Adrenal gland (tissue), 12 donors: ENCODE data around the gene WDR49. TPM values are rescaled to one million over a fixed set of nuclear protein-coding genes. Genes with fewer than 3 reads are reported as not detected.

Experiments used
- DNase-seq, 7 donors: peaks; one replicate each; pipeline ENCODE4 v3.0.0-alpha.2; 2019 to 2020
- H3K27ac ChIP-seq, 5 donors: fragments of 200-600 bp; sonication (generic) in 4 of 5; 1 replicate in 3 of 5; 2 replicates in 2 of 5; pipeline versions ENCODE4 v1.5.1 to v1.8.0; 2016 to 2020; ENCODE audit warnings: mild to moderate bottlenecking in 1 of 5
- H3K27me3 ChIP-seq: fragments of 200-600 bp; 2 replicates; pipeline ENCODE4 v1.8.0; 2021
- H3K36me3 ChIP-seq, 2 donors: fragments of 200-600 bp; replicated peaks in 1 of 2; 1 replicate in 1 of 2; 2 replicates in 1 of 2; pipeline versions ENCODE4 v1.5.1 to v1.8.0; 2018 to 2022
- H3K4me1 ChIP-seq, 2 donors: fragments of 200-600 bp; replicated peaks in 1 of 2; 1 replicate in 1 of 2; 2 replicates in 1 of 2; pipeline versions ENCODE4 v1.5.1 to v1.8.0; 2018 to 2021
- H3K4me3 ChIP-seq, 4 donors: fragments of 200-600 bp; sonication (generic) in 3 of 4; one replicate each; pipeline ENCODE4 v1.5.1; 2016 to 2018
- H3K9me3 ChIP-seq, 3 donors: fragments of 200-600 bp; sonication (generic) in 1 of 3; replicated peaks in 1 of 3; 1 replicate in 2 of 3; 2 replicates in 1 of 3; pipeline versions ENCODE4 v1.5.1 to v1.8.0; 2016 to 2021
- POLR2A ChIP-seq, 2 donors: fragments of 450-650 bp; IDR thresholded peaks; one replicate each; pipeline ENCODE4 v1.6.1; 2017; ENCODE audit warnings: antibody characterized with exemption in 2 of 2, mild to moderate bottlenecking in 2 of 2, moderate library complexity in 1 of 2
- WGBS, 4 donors: extraction: QIAGEN DNeasy Blood & Tissue Kit in 2 of 4; methylation state at CpG; one replicate each; pipeline versions ENCODE4 v1.1.5 to v1.1.7; 2013 to 2017; 5-methylcytosine and 5-hydroxymethylcytosine counted together
- intact Hi-C, 2 donors: fragments of 100-400 bp; cut with DNase I; formaldehyde crosslinking; loops; one replicate each; pipeline versions ENCODE4 v1.14.1 to v1.15.0; 2022 to 2023
- polyA plus RNA-seq, 3 donors: library from polyadenylated mRNA; stranded (reverse); fragments of 200-250 nt in 2 of 3; fragments of 350-450 nt in 1 of 3; fragmentation: Illumina TruSeq in 1 of 3; extraction: RNeasy Lipid Tissue Mini Kit (QIAGEN cat#74804) in 1 of 3; gene quantifications; one replicate each; pipeline ENCODE4 v1.2.3, GENCODE V29; 2013 to 2014
- total RNA-seq, 9 donors: library from RNA; depleted of rRNA in 4 of 9; stranded (reverse); fragments of >200 nt in 4 of 9; fragments of 120-200 nt in 1 of 9; fragmentation: NEBNext Ultra II Directional in 1 of 9; extraction: Animal tissue kit (Norgen Biotek cat#: 25700) in 1 of 9; gene quantifications; one replicate each; pipeline versions ENCODE4 v1.1.0 to v1.2.4, GENCODE V29; 2013 to 2023
- TF ChIP-seq, protein P1 (sequence below), 6 experiments: fragments of 450-650 bp in 4 of 6; fragments of 200-600 bp in 2 of 6; sonication (generic) in 1 of 6; IDR thresholded peaks; 1 replicate in 5 of 6; 2 replicates in 1 of 6; pipeline versions ENCODE4 v1.5.1 to v1.8.0; 2016 to 2021; ENCODE audit warnings: antibody characterized with exemption in 6 of 6, mild to moderate bottlenecking in 2 of 6, moderate library complexity in 1 of 6
- donor health status: healthy with polysubstance abuse.
- donor health status: Bipolar disorder and iron deficiency.
- donor health status: DM: yes; HTN: yes; CAD: no.
- donor health status: DM: no; HTN: no; CAD: no.
- donor health status: DM: no; HTN: no; CAD: no.
- donor health status: DM: yes; HTN: yes; CAD: no.

The WDR49 gene
- total and polyA plus RNA-seq, 12 donors = 0.07 to 1.3 (median 0.34) TPM; not detected in 5

DNA sequence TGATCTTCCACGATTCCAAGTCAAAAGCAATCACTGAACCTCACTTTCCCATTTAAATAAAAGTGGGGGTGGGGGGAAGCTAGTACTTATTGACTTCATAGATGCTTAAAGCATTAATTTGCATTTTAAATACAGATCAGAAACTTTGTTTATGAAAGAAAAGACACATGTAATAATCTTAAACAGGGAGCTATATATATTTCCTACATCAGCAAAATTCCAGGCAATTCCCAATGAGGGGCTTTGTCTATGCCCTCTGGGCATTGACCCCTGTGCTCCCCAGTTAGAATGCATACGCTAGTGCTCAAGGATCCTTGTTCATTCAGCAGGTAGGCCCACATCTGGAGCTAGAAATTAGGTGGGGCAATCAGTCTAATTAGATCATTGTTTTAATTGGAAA lies 199.9 kb downstream of the WDR49 start:
- Histone ChIP-seq H3K36me3 (no peaks in the 10 kb centered on the region), H3K27me3 (no peaks in the 10 kb centered on the region), H3K27ac (no peak overlapping the region), H3K9me3 (no peaks in the 10 kb centered on the region), H3K4me3 (no peak overlapping the region), H3K4me1 (no peaks in the 10 kb centered on the region)
- TF ChIP-seq, protein P1, sequence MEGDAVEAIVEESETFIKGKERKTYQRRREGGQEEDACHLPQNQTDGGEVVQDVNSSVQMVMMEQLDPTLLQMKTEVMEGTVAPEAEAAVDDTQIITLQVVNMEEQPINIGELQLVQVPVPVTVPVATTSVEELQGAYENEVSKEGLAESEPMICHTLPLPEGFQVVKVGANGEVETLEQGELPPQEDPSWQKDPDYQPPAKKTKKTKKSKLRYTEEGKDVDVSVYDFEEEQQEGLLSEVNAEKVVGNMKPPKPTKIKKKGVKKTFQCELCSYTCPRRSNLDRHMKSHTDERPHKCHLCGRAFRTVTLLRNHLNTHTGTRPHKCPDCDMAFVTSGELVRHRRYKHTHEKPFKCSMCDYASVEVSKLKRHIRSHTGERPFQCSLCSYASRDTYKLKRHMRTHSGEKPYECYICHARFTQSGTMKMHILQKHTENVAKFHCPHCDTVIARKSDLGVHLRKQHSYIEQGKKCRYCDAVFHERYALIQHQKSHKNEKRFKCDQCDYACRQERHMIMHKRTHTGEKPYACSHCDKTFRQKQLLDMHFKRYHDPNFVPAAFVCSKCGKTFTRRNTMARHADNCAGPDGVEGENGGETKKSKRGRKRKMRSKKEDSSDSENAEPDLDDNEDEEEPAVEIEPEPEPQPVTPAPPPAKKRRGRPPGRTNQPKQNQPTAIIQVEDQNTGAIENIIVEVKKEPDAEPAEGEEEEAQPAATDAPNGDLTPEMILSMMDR (IDR thresholded peaks at IDR 0.05) = no peak
- no peak for TF ChIP-seq POLR2A (IDR thresholded peaks at IDR 0.05)
- intact Hi-C loops = no loop called here
- DNase-seq = no peak
- 56 to 81% (median 78%) methylated on average over 2 of the region's 2 CpGs for WGBS, 4 donors

DNA sequence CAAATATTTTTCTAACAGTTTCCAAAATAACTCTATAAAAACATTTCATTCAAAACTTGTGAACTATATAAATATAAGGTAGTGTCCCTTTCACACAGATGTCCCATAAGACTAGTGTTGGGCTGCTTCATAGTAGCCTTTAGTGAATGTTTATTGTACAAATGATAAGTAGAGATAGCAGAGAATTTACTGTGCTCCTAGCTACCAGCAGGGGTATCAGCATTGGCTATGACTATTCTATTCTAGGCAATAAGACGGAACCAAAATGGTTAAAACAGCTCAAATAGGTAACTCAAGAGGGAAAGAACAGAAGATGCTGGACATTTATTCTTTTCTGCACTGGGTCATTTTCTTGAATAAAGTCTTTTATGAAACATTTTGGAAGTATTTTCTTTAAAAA lies 202.5 kb downstream of the WDR49 start:
- TF ChIP-seq, protein P1 (IDR thresholded peaks at IDR 0.05) = no peak
- no peak for TF ChIP-seq POLR2A (IDR thresholded peaks at IDR 0.05)
- no peak overlapping the region for H3K4me3 ChIP-seq
- no peaks in the 10 kb centered on the region for H3K36me3 ChIP-seq
- no peaks in the 10 kb centered on the region for H3K4me1 ChIP-seq
- no peaks in the 10 kb centered on the region for H3K9me3 ChIP-seq
- intact Hi-C loops = no loop called here
- no peak overlapping the region for H3K27ac ChIP-seq
- WGBS, 4 donors = 0 to 35% (median 24%) methylated on average over 1 of the region's 1 CpG
- DNase-seq = no peak
- H3K27me3 ChIP-seq = no peaks in the 10 kb centered on the region

DNA sequence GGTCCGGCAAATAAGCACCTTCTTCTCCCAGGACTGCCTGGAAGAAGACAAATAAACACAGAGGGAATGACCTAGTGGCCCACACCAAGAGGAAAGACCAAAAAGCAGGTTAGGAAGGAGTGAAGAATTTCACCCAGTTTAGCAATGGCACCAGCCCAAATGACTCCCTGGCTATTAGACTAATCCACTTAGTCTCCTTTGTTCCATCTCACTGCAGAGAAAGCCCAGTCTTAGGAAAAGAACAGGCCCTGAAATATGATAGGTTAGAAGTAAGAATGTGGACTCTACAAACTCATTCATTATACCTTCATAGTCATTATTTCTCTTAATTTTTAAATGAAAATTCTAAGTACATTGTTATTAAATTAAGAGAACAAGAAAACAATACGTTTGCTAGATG lies 203.1 kb downstream of the WDR49 start:
- intact Hi-C loops = no loop called here
- H3K27ac ChIP-seq = no peak overlapping the region
- H3K4me3 ChIP-seq = no peak overlapping the region
- H3K27me3 ChIP-seq = no peaks in the 10 kb centered on the region
- H3K4me1 ChIP-seq = no peaks in the 10 kb centered on the region
- 51 to 79% (median 63%) methylated on average over 2 of the region's 2 CpGs for WGBS, 4 donors
- H3K9me3 ChIP-seq = no peaks in the 10 kb centered on the region
- DNase-seq = no peak
- TF ChIP-seq, protein P1 (IDR thresholded peaks at IDR 0.05) = no peak
- TF ChIP-seq POLR2A (IDR thresholded peaks at IDR 0.05) = no peak
- no peaks in the 10 kb centered on the region for H3K36me3 ChIP-seq

DNA sequence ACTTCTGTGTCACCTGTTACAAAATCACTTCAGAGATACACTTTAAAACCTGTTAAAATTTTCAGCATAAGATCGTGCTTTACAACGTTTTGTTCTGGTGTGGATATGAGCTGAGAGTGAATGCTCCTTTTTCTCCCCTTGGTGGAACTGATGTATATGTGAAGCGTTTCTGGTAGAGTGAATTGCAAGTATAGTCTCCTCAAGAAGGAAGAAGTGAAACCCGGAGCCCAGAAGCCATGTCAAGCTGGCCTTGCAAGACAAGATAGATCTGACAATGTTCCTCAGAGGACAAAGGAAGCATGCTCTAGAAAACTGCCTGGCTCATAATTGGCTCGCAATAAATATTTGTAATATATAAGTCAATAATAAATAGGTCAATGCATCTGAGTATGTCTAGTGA lies 203.5 kb downstream of the WDR49 start:
- 68 to 74% (median 71%) methylated on average over 5 of the region's 5 CpGs for WGBS, 4 donors
- Histone ChIP-seq H3K4me1 (no peaks in the 10 kb centered on the region), H3K4me3 (no peak overlapping the region), H3K27me3 (no peaks in the 10 kb centered on the region), H3K36me3 (no peaks in the 10 kb centered on the region), H3K9me3 (no peaks in the 10 kb centered on the region), H3K27ac (no peak overlapping the region)
- TF ChIP-seq, protein P1 (IDR thresholded peaks at IDR 0.05) = no peak
- TF ChIP-seq POLR2A (IDR thresholded peaks at IDR 0.05) = no peak
- no peak for DNase-seq
- intact Hi-C loops = no loop called here
